GM19239 (cell line): ENCODE measurements around the gene TTC23.
"Not testable (repeated sequence)": the region's sequence is repeated elsewhere in the genome, so short reads cannot be mapped to it uniquely, and the experiment has no call there.

Experiments
- DNase-seq: peaks from one replicate; pipeline ENCODE4 v3.0.0; 2011; ENCODE audit warnings: low spot score; ENCODE audit not compliant: insufficient read length
- FAIRE-seq: peaks from 2 replicates; lab custom pipeline; 2011; peaks lifted over from hg19 to GRCh38; lab: Jason Lieb, UNC

Gene TTC23

DNA sequence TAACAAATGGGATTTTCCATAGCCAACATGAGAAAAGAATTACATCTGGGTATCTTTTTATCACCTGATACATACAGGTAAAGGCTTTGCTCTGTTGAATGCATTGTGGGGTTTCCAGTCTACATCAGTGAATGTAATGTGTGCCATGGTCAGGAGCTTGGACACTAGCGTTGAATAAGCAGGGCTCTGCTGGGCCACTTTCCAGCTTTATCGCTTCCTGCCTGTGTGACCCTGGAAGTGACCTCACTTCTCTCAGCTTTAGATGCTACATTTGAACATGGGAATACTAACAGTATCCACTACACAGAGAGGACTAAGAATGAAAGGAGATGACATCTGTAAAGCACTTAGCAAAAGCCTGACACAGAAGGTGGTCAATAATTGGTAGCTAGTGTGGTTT is 40.1 kb downstream of the TTC23 start:
- no peak for FAIRE-seq
- no peak for DNase-seq

DNA sequence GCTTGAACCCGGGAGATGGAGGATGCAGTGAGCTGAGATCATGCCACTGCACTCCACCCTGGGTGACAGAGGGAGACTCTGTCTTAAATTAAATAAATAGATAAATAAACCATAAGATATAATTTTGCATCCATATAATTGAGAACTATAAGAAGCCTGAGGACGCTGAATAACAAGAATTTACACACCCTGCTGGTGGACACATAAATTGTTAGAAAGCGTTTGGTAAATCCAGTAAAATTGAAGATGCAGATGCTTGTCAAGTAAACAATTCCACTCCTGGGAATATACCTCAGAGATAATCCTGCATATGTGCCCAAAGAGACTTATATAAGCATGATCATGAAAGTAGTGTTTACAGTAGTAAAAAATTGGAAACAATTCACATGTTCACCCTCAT is 41.7 kb downstream of the TTC23 start:
- FAIRE-seq: peak; percentile 45
- no peak for DNase-seq

GRCh38 chr15:99202176-99202552 is 47.2 kb downstream of the TTC23 start:
- no peak for FAIRE-seq

DNA sequence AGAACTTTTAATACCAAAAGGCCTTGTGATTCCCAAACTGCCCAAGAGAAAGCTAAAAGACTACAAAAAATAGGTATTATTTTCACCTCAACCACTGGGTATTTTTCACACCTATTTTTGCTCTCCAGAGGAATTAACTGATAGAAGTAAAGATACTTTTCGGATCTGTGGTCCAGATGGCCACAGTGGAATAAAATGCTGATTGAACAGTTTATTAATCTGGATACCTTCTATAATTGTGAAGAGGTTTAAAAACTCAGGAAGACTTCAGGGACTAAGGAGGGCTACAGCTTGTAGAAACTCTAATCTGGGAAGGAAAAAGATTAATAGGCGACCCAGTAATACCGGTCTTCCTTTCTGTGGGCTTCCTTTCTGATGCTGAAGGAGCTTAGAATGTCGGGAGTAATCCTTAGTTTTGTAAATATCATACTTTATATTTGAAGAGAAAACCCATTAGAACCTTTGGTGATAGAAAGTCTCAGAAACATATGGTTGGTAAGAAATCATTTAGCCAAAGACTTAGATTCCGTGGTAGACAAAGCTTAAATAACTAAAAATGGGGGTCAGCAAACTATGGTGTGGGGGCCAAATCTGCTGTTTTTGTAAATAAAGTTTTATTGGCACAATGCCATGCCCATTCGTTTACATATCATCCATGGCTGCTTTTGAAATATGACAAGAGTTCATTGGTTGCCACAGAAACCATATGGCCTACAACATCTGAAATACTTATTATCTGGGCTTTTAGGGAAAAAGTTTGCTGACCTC is 47.8 kb downstream of the TTC23 start:
- no peak for FAIRE-seq

More at GRCh38 chr15:99202176-99202552, 47.2 kb downstream of the TTC23 start:
- DNase-seq: no peak

DNA sequence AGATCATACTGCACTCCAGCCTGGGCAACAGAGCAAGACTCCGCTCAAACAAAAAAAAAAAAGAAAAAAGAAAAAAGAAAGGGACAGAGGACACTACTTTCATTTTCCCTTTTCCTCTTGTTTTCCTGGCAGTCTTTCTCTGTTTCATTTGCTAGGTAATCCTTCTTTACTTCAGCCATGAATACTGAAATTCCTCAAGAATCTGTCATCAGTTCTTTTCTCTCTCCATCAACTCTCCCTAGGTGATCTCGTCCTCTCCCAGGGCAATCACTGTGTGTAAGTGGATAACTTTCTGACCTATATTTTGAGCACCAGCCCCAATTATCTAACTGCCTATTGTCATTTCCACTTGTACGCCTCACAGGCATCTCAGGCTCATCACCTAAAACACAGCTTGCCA is 51.5 kb downstream of the TTC23 start:
- DNase-seq (no peak), FAIRE-seq (no peak)

More for the DNA sequence above, 47.8 kb downstream of the TTC23 start:
- no peak for DNase-seq

GRCh38 chr15:99192181-99192580 is 57.2 kb downstream of the TTC23 start:
- not testable (repeated sequence) for FAIRE-seq, DNase-seq

DNA sequence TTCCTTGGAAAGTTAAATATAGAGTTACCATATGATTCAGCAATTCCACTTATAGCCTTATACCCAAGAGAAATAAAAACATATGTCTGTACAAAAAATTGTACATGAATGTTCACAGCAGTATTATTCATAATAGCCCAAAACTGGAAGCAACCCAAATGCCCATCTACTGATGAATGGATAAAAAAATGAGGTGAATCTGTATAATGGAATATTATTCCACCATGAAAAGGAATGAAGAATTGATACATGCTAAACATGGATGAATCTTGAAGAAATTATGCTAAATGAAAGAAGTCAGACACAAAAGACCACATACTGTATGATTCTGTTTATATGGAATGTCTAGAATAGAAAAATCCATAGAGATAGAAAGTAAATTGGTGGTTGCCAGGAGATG is 61.4 kb downstream of the TTC23 start:
- FAIRE-seq (no peak), DNase-seq (no peak)

- FAIRE-seq (no peak), DNase-seq (no peak)
These were observed 63.8 kb downstream of the TTC23 start for GRCh38 chr15:99185414-99186130.

DNA sequence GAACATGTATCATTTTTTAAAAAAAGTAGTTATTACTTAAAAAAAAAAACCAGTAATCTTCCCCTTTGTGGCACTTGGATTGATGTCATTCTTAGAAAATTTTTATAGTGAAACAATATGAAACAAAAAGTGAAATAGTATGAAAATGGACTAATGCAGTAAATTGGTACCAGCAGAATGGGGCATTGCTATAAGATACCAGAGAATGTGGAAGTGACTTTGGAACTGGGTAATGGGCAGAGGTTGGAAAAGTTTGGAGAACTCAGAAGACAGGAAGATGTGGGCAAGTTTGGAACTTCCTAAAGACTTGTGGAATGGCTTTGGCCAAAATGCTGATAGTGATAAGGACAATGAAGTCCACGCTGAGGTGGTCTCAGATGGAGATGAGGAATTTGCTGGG is 66.6 kb downstream of the TTC23 start:
- FAIRE-seq (no peak), DNase-seq (no peak)

DNA sequence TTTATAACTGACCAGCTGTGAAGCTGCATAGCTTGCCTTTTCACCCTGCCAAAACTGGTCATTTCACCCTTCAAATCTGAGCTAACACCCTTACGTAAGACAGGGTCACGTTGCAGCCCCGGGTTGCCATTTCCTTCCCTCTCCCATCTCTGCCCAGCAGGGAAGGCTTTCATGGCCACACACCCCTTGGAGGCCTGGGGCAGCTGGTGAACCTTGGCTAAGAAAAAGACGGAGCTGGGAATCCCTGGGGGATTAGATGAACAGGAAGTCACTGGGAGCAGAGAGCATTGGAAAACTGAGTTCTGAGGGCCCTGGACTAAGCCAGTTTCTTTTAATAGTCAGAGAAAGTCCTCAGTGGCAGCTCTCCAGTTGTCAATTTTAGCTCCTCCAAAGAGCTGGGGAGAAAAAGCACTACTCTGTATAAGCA is 67.8 kb downstream of the TTC23 start:
- DNase-seq: no peak
- FAIRE-seq: no peak

- FAIRE-seq (no peak), DNase-seq (no peak)
These were observed 68.4 kb downstream of the TTC23 start for GRCh38 chr15:99180964-99181306.

GRCh38 chr15:99180086-99180963 is 69.1 kb downstream of the TTC23 start:
- FAIRE-seq: no peak
- DNase-seq: no peak

DNA sequence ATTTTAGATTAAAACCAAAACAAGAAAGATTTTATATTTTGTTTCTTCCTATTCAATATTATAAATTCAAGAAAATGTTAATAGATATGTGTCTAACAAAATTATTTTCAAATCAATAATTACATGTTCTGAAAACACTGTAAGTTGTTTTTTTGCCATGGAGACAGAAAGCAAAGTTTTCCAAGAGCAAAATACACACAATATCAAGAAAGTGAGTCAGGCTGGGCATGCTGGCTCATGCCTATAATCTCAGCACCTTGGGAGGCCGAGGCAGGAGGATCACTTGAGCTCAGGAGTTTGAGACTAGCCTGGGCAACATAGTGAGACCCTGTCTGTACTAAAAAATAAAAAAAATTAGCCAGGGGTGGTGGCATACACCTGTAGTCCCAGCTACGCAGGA is 71.7 kb downstream of the TTC23 start:
- DNase-seq (no peak), FAIRE-seq (no peak)

DNA sequence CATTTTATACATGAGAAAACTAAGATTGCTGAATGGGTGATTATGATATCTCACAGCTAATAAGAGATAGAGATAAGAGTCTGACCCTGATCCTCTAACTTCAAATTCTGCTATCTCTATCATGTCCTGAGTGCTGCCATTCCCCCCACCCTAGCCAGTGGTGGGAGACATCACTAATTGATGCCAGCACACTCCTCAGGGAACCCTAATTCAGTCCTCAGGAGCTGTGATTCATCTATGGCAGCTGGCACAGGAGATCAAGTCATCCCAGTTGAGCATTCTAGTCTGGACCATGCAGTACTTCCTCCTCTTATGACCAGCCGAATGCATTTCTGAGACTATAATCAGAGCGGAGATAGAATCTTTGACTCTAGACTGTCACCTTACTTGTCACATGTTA is 72.6 kb downstream of the TTC23 start:
- no peak for DNase-seq

DNA sequence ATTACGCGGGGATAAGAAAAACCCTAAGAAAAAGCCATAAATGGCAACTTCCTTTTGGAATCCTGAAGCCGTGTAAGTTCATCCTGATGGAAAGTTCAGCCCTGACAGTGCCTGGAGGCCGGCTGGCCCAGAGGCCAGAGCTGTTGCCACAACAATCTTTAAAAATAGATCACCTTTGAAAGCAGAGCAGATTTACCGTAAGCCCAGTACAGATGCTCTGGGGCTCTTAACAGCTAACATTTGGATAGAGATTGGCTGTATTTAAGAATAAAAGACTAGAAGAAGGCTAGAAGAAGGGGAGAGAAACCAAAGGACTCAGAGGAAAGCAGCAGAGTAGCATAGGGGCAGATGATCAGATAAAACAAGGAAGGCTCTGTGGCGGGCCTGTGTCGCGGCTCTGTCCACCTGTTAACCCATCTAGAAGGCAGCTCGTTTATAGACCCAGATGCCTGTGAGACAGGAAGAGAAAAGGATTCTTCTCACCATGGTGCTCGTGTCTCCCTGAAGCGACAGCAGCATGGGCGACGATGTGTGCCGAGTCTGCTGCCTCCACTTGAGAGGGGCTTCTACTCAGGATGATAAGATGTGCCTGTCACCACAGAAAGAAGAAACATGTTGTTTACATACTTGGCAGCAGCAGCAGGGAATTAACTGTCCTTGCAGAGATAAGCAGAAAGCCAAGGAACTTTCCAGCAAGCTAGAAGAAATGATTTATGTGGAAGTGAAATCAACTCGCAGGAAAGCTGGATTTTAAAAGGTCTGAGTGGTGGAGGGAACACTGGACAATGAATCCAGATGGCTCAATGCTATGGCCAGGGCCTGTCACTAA is 74.6 kb downstream of the TTC23 start:
- FAIRE-seq: no peak
- no peak for DNase-seq

More for the DNA sequence above, 72.6 kb downstream of the TTC23 start:
- FAIRE-seq: no peak

DNA sequence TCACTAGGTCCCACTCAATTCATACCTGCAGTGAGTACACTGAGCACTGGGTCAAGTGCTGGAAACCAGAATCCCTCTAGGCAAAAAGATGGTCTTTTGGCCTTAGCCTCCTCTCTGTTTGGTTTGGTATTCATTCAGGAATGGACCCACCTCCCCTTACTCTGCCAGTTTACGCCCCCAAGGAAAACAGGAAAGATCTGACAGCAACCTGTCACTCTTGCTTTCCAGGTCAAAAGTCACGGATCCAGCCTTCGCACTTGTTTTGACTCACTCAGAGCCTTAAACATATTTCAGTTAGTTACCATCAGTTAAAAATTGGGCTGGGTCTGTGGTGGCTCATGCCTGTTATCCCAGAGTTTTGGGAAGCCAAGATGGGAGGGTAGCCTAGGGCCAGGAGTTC is 76.4 kb downstream of the TTC23 start:
- DNase-seq (no peak), FAIRE-seq (no peak)

DNA sequence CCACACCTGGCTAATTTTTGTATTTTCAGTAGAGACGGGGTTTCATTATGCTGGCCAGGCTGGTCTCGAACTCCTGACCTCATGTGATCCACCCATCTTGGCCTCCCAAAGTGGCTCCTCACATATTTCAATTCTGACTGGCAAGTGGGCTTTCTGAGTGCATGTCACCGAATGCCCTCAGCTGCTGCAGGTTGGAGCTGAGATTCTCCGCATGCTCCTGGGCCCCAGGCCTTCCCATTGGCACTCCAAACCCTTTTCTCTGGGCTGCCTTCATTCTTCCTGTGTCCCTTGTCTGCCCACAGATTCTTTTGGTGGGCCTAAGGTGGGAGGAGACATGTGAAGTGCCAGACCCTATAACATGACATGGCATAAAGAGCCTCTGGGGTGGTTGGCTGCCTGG is 77.2 kb downstream of the TTC23 start:
- no peak for FAIRE-seq
- no peak for DNase-seq

GRCh38 chr15:99170476-99171065 is 78.8 kb downstream of the TTC23 start:
- no peak for FAIRE-seq
- DNase-seq: no peak

DNA sequence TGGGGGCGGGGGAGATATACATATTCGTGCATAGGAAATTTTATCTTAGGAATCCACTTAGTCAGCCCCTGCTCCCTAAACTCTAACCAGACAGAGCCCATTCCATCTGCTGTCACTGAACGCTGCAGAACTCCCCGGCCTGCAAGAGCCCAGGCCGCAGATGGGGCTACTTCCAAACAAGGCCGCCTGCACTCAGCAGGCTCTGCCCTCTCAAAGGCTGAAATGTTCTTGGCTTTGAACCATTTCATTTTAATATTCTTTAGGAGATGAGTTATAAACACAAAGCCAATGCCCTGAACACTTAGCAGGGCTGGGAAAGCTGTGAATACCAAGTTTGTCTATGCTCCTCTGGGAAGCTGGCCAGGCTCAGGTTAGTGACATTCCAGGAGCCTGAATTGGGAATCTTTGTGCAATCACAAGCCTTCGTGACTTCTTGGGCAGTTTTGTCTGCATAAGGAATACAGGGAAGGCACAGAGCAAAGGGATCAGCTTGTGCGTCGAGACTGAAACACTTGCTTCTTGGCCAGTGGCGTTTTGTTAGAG is 79.5 kb downstream of the TTC23 start:
- FAIRE-seq (no peak), DNase-seq (no peak)
